A549 treated with CpdA at 1 μM for 4 hours (cell line): ENCODE results near the gene GID4. TPM values are rescaled to one million over a fixed set of nuclear protein-coding genes. Genes with fewer than 3 reads are reported as not detected.

Source experiments
- total RNA-seq: library from RNA; stranded (reverse); fragments of 200-300 nt; extraction: Qiagen RNA extraction; gene quantifications from 5 replicates; pipeline ENCODE4 v1.2.3, GENCODE V29; 2022; ENCODE audit warnings: low read depth

Gene GID4
- 11.2 to 13.0 TPM (median 12.4 TPM) in 5 replicates for total RNA-seq

GRCh38 chr17:18038861-18039534, at the start of gene GID4, which contains the start of gene ATPAF2:
Gene GID4, plus strand, starts transcription at chr17:18039408. Its CDS starts 57 bp downstream, at chr17:18039465.
Gene ATPAF2, minus strand, starts transcription at chr17:18039168. Its CDS starts 155 bp downstream, at chr17:18039013.

GRCh38 chr17:18087610-18088491, 48.6 kb downstream of the GID4 start, which contains the start of gene DRG2:
Gene DRG2, plus strand, starts transcription at chr17:18087948. Its CDS starts 76 bp downstream, at chr17:18088024.

GRCh38 chr17:18108401-18109312, 69.4 kb downstream of the GID4 start, which contains the start of gene MYO15A:
Gene MYO15A, plus strand, starts transcription at chr17:18108756. Its CDS starts 10,045 bp downstream, at chr17:18118801.

Other genes with a start within 250 kb of the GID4 start
- gene SREBF1, start 202.4 kb upstream of the GID4 start, total RNA-seq = 69.0 to 91.6 TPM (median 79.9 TPM) in 5 replicates
- gene TOM1L2, start 67.0 kb upstream of the GID4 start, total RNA-seq = 17.4 to 23.5 TPM (median 20.0 TPM) in 5 replicates
- gene DRC3, start 66.5 kb upstream of the GID4 start, total RNA-seq = 1.3 to 3.4 TPM (median 2.5 TPM) in 5 replicates
- gene ATPAF2, start 240 bp upstream of the GID4 start, total RNA-seq = 23.9 to 31.3 TPM (median 27.8 TPM) in 5 replicates
- 43.3 to 57.3 TPM (median 54.9 TPM) in 5 replicates for gene DRG2, start 48.5 kb downstream of the GID4 start, total RNA-seq
- gene MYO15A, start 69.3 kb downstream of the GID4 start, total RNA-seq = 0.14 to 0.33 TPM (median 0.22 TPM) in 5 replicates
- 49.9 to 62.3 TPM (median 54.3 TPM) in 5 replicates for gene ALKBH5, start 144.4 kb downstream of the GID4 start, total RNA-seq
- gene LLGL1, start 186.2 kb downstream of the GID4 start, total RNA-seq = 11.9 to 18.6 TPM (median 15.0 TPM) in 5 replicates
- gene FLII, start 219.3 kb downstream of the GID4 start, total RNA-seq = 235 to 266 TPM (median 246 TPM) in 5 replicates
- gene MIEF2, start 221.3 kb downstream of the GID4 start, total RNA-seq = 7.5 to 10.4 TPM (median 8.7 TPM) in 5 replicates